GM19351 (cell line): ENCODE results near the gene OR7C1.
"Not testable (repeated sequence)": the region's sequence is repeated elsewhere in the genome, so short reads cannot be mapped to it uniquely, and the experiment has no call there.

Source experiments
- ATAC-seq: cut with Tn5 transposase; IDR thresholded peaks from one replicate; pipeline ENCODE4 v1.9.1; 2021; ENCODE audit warnings: mild to moderate bottlenecking, moderate library complexity; ENCODE audit not compliant: unreplicated experiment

OR7C1 gene

DNA sequence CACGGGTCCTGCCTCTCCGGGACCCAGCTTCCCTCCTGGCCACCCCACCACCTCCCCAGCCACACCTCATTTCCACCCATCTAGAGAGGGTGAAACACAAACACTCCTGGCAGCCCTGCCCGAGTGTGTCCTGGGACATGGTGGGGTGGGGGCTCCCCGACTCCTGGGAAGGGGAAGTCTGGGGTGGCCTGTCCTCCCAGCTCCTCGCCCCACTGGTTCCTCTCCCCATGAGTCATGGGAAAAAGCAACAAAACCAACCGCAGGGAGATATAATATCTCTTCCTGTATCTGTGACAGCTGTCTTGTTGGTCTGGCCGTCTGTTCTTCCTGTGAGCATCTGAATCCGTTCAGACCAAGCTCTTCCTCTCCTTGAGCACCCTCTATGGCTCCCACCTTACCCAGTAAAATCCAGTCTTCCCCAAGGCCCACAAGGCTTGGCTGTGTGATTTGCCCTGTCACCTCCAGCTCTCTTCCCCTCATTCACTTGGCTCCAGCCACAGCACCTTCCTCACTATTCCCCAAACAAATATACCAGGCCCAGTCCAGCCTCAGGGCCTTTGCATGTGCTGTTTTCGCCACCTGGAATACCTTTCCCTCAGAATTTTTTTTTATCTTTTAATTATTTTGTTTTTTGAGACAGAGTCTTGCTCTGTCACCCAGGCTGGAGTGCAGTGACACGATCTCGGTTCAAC, 49.7 kb downstream of the OR7C1 start:
- ATAC-seq: not testable (repeated sequence)

GRCh38 chr19:14784730-14785101, 50.3 kb downstream of the OR7C1 start:
- not testable (repeated sequence) for ATAC-seq

DNA sequence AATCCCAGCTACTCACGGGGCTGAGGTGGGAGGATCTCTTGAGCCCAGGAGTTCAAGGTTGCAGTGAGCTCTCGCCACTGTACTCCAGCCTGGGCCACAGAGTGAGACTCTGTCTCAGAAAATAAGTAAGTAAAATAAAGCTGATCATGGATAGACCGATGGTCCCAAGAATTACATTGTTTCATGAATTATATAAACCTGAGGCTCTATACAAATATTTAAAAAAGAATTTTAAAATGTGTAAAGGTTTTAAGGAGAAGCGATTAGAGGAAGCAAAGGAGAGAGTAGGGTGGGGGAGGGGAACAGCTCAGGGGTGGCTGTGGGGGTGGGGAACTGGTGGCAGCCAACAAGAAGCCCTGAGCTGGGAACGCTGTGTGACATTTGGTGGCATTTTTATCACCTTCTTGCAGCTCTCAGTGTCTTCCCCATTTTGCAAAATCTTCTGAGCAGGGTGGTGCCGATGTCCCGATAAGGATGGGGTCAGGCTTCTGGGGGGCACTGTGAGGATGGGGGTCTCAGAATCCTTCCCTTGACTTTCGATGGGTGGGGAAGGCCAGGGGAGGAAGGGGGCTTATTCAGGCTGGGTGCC, 51.5 kb downstream of the OR7C1 start:
- not testable (repeated sequence) for ATAC-seq

GRCh38 chr19:14782626-14783409, 52.2 kb downstream of the OR7C1 start:
- no peak for ATAC-seq

GRCh38 chr19:14781713-14782536, 53.1 kb downstream of the OR7C1 start:
- not testable (repeated sequence) for ATAC-seq

DNA sequence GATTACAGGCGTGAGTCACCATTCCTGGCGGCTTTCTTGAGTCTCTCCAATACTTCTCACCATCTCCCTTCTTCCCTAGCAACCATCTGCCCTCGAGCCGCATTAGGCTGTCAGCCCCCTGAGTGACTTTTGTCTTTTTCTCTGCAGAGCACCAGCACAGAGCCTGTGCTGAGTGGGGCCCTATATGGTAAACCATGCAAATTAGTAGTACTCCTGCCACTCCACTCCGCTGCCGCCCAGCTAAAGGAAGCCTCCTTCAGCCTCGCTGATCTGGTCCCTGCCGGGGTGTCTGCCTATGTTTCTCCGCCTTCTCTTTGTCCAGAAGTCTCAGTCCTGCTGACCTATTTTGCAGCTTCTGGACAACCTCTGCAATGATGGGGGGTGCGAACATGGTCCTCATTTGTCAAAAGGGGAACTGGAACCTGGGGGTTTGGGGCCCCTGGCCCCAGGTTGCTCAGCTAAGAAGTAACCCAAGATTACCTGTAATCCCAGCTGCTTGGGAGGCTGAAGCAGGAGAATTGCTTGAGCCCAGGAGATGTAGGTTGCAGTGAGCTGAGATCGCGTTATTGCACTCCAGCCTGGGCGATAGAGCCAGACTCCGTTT, 54.3 kb downstream of the OR7C1 start:
- ATAC-seq: not testable (repeated sequence)

GRCh38 chr19:14779151-14779550, 55.8 kb downstream of the OR7C1 start:
- no peak for ATAC-seq

DNA sequence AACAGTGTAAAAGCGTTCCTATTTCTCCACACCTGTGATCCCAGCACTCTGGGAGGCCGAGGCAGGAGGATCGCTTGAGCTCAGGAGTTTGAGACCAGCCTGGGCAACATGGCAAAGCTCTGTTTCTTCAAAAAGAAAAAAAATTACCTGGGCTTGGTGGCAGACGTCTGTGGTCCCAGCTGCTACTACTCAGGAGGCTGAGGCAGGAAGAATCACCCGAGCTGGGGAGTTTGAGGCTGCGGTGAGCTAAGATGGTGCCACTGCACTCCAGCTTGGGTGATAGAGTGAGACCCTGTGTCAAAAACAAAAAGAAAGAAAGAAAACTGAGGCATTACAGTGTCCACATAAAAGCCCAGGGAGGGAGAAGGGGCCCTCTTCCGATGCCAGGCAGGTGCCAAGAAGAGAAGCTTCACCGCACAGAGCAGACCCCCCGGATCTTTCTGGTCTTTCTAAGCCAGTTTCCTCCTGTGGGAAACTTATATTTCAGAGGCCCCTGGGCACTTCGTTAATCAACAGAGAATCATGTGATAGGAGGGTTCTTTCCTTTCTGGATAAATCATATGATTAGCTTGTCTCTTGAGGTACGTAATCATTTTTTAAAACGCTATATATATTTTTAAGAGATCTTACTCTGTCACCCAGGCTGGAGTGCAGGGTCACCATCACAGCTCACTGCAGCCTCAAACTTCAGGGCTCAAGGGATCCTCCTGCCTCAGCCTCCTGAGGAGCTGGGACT, 56.7 kb downstream of the OR7C1 start, which contains the start of gene ADGRE2:
Gene ADGRE2, minus strand, starts transcription at position 451 of the 736 bp plus-strand sequence. CDS start 1,804 bp downstream, outside the sequence.
- ATAC-seq: not testable (repeated sequence)

- ATAC-seq: not testable (repeated sequence)
These were observed 57.3 kb downstream of the OR7C1 start for GRCh38 chr19:14777645-14778044.

DNA sequence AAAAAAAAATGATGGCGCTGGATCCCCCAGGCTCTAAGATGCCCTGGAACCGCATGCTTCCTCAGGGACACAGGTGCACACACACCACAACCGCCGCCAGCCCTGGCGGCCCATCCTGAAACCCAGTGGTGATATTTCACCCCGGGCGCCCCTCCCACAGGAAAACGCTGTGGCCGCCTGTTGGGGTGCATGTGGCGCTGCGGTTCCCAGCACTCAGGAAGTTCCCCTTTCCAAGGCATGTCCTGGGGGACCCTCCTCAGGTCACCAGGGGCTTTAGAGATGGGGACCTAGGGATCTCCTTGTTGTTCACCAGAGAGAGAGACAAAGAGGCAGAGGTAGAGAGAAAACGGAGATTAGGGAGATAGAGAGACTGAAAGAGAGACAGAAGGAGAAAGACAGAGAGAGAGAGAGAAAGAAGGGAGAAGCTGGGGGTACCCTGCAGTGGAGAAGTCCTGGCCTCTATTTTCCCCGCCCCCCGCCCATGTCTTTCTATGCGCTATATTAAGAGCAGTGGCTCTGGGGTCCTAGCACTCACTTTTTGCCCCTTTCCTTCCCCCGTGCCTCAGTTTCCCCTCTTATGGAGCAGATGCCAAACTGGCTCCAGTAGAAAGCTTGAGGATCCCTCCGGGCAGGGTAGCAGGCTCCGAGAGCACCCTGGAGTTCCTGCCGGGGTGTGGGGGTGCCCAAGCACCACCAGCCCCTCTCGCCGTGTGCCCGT, 59.0 kb downstream of the OR7C1 start:
- ATAC-seq: no peak

DNA sequence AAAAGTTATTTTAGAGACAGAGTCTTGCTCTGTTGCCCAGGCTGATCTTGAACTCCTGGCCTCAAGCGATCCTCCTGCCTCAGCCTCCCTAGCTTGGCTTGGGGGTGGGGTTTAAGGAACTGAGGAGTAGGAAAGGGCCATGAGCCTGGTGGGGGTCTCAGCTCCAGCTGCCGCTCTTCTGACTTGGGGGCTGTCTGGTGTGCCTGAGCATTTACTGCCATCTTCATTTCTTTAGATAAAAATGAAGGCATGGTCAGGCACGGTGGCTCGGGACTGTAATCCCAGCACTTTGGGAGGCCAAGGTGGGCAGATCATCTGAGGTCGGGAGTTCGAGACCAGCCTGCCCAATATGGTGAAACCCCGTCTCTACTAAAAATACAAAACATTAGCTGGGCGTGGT, 59.7 kb downstream of the OR7C1 start:
- not testable (repeated sequence) for ATAC-seq

DNA sequence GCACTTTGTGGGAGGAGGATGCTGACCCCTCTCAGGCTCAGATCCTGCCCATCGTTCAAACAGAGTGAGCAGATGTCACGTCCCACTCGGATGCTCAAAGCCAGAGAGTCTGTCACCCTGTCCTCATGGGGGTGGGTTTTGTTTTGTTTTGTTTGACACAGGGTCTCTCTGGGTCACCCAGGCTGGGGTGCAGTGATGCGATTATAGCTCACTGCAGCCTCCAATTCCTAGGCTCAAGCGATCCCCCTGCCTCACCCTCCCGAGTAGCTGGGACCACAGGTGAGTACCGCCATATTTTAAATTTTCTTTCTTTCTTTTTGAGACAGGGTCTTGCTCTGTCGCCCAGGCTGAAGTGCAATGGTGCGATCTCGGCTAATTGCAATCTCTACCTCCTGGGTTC, 60.6 kb downstream of the OR7C1 start:
- ATAC-seq: no peak

GRCh38 chr19:14773722-14774121, 61.3 kb downstream of the OR7C1 start:
- ATAC-seq: not testable (repeated sequence)

GRCh38 chr19:14772995-14773394, 62.0 kb downstream of the OR7C1 start:
- ATAC-seq: no peak

DNA sequence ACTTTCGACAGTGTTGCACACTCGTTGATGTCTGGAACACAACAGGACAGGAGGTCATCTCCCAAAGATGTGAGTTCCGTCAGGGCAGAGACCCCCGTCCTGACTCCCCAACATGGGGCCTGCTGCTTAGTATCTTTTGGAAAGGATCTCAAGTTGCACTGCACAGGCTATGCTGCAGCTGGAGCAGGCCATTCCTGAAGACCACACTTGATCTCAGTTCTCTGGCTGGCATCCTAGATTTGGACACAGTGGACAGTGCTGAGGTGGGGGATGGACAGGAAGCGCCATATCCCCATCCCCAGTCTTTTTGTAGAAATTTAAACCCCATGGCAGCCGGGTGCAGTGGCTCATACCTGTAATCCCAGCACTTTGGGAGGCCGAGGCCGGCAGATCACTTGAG, 62.5 kb downstream of the OR7C1 start:
- ATAC-seq: no peak

- no peak for ATAC-seq
These were observed 63.8 kb downstream of the OR7C1 start for GRCh38 chr19:14770944-14771839.

DNA sequence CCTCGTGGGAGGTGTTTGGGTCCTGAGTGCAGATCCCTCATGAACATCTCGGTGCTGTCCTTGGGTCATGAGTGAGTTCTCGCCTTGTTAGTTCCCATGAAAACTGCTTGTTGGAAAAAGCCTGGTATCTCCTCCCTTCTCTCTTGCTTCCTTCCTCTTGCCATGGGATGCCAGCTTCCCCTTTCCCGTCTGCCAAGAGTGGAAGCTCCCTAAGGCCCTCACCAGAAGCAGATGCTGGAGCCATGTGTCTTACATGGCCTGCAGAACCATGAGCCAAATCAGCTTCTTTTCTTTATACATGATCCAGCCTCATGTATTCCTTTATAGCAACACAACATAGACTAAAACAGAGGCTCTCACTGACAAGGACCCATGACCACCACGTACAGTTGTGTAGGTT, 64.8 kb downstream of the OR7C1 start:
- ATAC-seq: no peak

- ATAC-seq: no peak
These were observed 65.8 kb downstream of the OR7C1 start for GRCh38 chr19:14769201-14769600.
